DND-41 (cell line): ENCODE data around the gene MIGA1.

ENCODE experiments used
- ATAC-seq: fragments of 200-7000 bp; cut with Tn5 transposase; 3 replicates; pipeline ENCODE4 v1.9.1; 2021; ENCODE audit warnings: low read depth; ENCODE audit not compliant: insufficient read depth
- DNase-seq: peaks from one replicate; pipeline ENCODE4 v3.0.0-alpha.2; 2020
- H2AFZ ChIP-seq: 2 replicates; pipeline ENCODE4 v1.6.0; 2012; ENCODE audit warnings: low read depth, low read length
- H3K27ac ChIP-seq: 2 replicates; pipeline ENCODE4 v1.5.1; 2012; ENCODE audit warnings: low read length, inconsistent platforms
- H3K27me3 ChIP-seq: fragments of 200-600 bp; sonication (generic); 2 replicates; pipeline ENCODE4 v1.6.0; 2012; ENCODE audit warnings: low read length, mild to moderate bottlenecking, inconsistent platforms; ENCODE audit not compliant: insufficient read depth, poor library complexity
- H3K36me3 ChIP-seq: 2 replicates; pipeline ENCODE4 v1.5.1; 2012; ENCODE audit warnings: low read length, inconsistent platforms; ENCODE audit not compliant: insufficient read depth
- H3K4me1 ChIP-seq: 2 replicates; pipeline ENCODE4 v1.5.1; 2012; ENCODE audit warnings: mild to moderate bottlenecking, low read length; ENCODE audit not compliant: insufficient read depth
- H3K4me2 ChIP-seq: 2 replicates; pipeline ENCODE4 v1.6.0; 2012; ENCODE audit warnings: mild to moderate bottlenecking, moderate library complexity, low read length, inconsistent platforms; ENCODE audit not compliant: insufficient read depth
- H3K4me3 ChIP-seq, 2 experiments: fragments of 200-600 bp in 1 of 2; shearing (Covaris generic) in 1 of 2; 2 replicates each; pipeline ENCODE4 v1.5.1; 2012 to 2016; ENCODE audit warnings: inconsistent platforms in 2 of 2, low read length in 2 of 2, mild to moderate bottlenecking in 2 of 2, low read depth in 1 of 2, moderate library complexity in 1 of 2
- H3K79me2 ChIP-seq: 2 replicates; pipeline ENCODE4 v1.6.0; 2012; ENCODE audit warnings: low read length, inconsistent platforms; ENCODE audit not compliant: insufficient read depth
- H3K9ac ChIP-seq: 2 replicates; pipeline ENCODE4 v1.6.0; 2012; ENCODE audit warnings: low read depth, mild to moderate bottlenecking, inconsistent platforms, low read length, moderate library complexity
- H3K9me3 ChIP-seq: 2 replicates; pipeline ENCODE4 v1.5.1; 2012; ENCODE audit warnings: low read length, moderate library complexity, mild to moderate bottlenecking, inconsistent platforms; ENCODE audit not compliant: insufficient read depth, severe bottlenecking
- H4K20me1 ChIP-seq: 2 replicates; pipeline ENCODE4 v1.6.0; 2012; ENCODE audit warnings: low read length; ENCODE audit not compliant: insufficient read depth
- EZH2 ChIP-seq: IDR thresholded peaks from 3 replicates; pipeline ENCODE4 v1.6.1; 2012; ENCODE audit warnings: borderline replicate concordance, low read depth, mild to moderate bottlenecking, moderate library complexity, low read length, inconsistent platforms; ENCODE audit not compliant: severe bottlenecking
- TF ChIP-seq, protein P1 (sequence below): IDR thresholded peaks from 2 replicates; pipeline ENCODE4 v1.5.1; 2012; ENCODE audit warnings: borderline replicate concordance, low read length, moderate library complexity, mild to moderate bottlenecking; ENCODE audit not compliant: poor library complexity, severe bottlenecking; ENCODE audit errors: extremely low read depth

The MIGA1 gene

DNA sequence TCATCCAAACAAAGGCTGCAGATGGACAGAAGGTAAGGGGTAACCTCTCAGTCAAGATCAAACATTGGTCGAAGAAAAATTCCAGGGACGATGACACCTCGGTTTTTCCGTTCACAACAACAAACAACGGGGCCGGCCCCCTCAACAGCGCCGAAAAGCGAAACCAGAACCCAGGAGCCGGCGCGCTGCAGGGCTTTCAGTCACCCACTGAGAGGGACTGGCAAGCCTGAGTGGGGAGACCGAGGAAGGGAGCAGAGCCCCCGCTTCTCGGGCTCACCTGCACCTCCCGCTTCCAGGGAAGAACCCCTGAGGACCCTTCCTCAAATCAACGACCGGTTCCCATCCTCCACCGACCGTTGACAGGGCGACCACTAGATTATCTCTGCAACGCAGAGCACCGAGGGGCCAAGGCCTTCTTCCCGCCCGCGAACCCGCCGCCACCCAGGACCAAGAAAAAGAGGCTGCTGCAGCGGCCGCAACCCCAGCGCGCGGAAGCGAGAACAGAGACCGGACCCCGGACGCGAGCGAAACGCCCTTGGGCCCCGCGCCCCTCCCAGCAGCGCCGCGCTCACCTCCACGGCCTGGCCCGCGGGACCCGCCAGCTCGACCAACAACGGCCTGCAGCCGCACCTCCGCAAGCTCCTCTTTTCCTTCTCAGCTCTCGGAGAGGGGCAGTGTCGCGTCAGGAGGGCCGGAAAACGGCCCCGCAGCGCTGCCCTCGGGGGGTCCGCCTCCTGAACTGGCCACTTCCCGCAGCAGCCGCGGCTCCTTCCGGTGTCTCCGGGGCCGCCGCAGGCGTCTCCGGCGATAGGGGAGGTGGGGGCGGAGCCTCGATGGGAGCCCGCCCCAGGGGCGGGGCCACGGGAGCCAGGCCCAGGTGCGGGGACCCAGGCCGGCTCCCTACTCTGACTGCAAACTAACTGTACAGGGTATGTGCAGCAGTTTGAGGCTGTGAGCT lies 20.1 kb upstream of the MIGA1 start, which contains the start of gene USP33:
USP33 (minus strand) TSS at position 782 of the 958 bp plus-strand sequence. CDS start 18,155 bp downstream, outside the sequence.
- H3K36me3 ChIP-seq = no peaks in the 10 kb centered on the region; the same call in 1 of the 2 replicates
- TF ChIP-seq EZH2 = no peak
- TF ChIP-seq, protein P1, sequence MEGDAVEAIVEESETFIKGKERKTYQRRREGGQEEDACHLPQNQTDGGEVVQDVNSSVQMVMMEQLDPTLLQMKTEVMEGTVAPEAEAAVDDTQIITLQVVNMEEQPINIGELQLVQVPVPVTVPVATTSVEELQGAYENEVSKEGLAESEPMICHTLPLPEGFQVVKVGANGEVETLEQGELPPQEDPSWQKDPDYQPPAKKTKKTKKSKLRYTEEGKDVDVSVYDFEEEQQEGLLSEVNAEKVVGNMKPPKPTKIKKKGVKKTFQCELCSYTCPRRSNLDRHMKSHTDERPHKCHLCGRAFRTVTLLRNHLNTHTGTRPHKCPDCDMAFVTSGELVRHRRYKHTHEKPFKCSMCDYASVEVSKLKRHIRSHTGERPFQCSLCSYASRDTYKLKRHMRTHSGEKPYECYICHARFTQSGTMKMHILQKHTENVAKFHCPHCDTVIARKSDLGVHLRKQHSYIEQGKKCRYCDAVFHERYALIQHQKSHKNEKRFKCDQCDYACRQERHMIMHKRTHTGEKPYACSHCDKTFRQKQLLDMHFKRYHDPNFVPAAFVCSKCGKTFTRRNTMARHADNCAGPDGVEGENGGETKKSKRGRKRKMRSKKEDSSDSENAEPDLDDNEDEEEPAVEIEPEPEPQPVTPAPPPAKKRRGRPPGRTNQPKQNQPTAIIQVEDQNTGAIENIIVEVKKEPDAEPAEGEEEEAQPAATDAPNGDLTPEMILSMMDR = no peak
- H3K4me2 ChIP-seq = peak within 1 kb of the TSS; percentile 60
- peaks cover 33% of the 10 kb centered on the region; the same call in 1 of the 2 replicates for H4K20me1 ChIP-seq
- H3K4me3 ChIP-seq = peak within 1 kb of the TSS; percentile 75 to 82
- ATAC-seq (peak; percentile 92), DNase-seq (peak; percentile 92)
- H3K27me3 ChIP-seq = no peaks in the 10 kb centered on the region
- peak within 1 kb of the TSS; percentile 73 for H3K27ac ChIP-seq
- no peaks in the 10 kb centered on the region for H3K9me3 ChIP-seq
- peak within 1 kb of the TSS; percentile 89 for H2AFZ ChIP-seq
- H3K4me1 ChIP-seq = peaks cover 39% of the 10 kb centered on the region
- H3K79me2 ChIP-seq = peaks cover 54% of the 10 kb centered on the region
- H3K9ac ChIP-seq = peak within 1 kb of the TSS; percentile 89

GRCh38 chr1:77762072-77762476 lies 17.4 kb upstream of the MIGA1 start:
- ATAC-seq = no peak
- H3K27me3 ChIP-seq = no peaks in the 10 kb centered on the region
- H4K20me1 ChIP-seq = peaks cover 7% of the 10 kb centered on the region; the same call in 1 of the 2 replicates
- no peaks in the 10 kb centered on the region; the same call in 1 of the 2 replicates for H3K36me3 ChIP-seq
- H2AFZ ChIP-seq = no peak overlapping the region
- no peaks in the 10 kb centered on the region for H3K9me3 ChIP-seq
- no peak overlapping the region for H3K9ac ChIP-seq
- H3K4me1 ChIP-seq = peaks cover 22% of the 10 kb centered on the region
- H3K27ac ChIP-seq = no peak overlapping the region
- H3K79me2 ChIP-seq = peaks cover 26% of the 10 kb centered on the region
- no peak for DNase-seq
- H3K4me2 ChIP-seq = no peak overlapping the region
- TF ChIP-seq, protein P1 = no peak
- no peak for TF ChIP-seq EZH2
- H3K4me3 ChIP-seq = no peak overlapping the region

DNA sequence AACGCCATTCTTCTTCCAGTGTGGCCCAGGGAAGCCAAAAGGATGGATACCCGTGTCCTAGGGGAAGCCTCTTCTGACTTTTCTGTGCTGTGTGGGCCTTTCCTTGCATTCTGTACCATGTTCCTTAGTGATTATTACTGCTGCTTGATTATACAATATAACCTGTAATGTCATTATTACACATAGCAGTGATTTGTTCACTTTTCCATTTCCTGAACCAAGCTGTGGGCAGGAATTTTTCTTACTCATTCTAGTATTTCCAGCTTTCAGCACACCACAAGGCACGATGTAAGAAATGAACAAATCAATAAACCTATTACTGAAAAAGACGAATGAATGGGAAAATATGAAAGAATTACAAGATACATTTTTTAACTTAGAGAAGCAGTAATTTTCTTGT lies 11.4 kb upstream of the MIGA1 start:
- no peaks in the 10 kb centered on the region for H3K27me3 ChIP-seq
- no peak overlapping the region for H3K4me3 ChIP-seq
- no peak overlapping the region for H3K27ac ChIP-seq
- DNase-seq = no peak
- H3K79me2 ChIP-seq = no peaks in the 10 kb centered on the region
- H2AFZ ChIP-seq = no peak overlapping the region
- no peak for TF ChIP-seq EZH2
- TF ChIP-seq, protein P1 = no peak
- no peak overlapping the region for H3K4me2 ChIP-seq
- no peak overlapping the region for H3K9ac ChIP-seq
- no peaks in the 10 kb centered on the region for H4K20me1 ChIP-seq
- no peak for ATAC-seq
- H3K4me1 ChIP-seq = no peaks in the 10 kb centered on the region
- no peaks in the 10 kb centered on the region for H3K36me3 ChIP-seq
- H3K9me3 ChIP-seq = no peaks in the 10 kb centered on the region
